ENCODE measurements around the gene NOL4L. TPM values are rescaled to one million over a fixed set of nuclear protein-coding genes. Genes with fewer than 3 reads are reported as not detected.
A peak's percentile ranks its signal among the peaks of the same experiment; 100 is the strongest.

NOL4L gene
- total and polyA plus RNA-seq, 2 donors (not counting 3 experiments of a cell fraction or from before 2014, with no cell fraction given): 55.2 to 79.6 TPM

DNA sequence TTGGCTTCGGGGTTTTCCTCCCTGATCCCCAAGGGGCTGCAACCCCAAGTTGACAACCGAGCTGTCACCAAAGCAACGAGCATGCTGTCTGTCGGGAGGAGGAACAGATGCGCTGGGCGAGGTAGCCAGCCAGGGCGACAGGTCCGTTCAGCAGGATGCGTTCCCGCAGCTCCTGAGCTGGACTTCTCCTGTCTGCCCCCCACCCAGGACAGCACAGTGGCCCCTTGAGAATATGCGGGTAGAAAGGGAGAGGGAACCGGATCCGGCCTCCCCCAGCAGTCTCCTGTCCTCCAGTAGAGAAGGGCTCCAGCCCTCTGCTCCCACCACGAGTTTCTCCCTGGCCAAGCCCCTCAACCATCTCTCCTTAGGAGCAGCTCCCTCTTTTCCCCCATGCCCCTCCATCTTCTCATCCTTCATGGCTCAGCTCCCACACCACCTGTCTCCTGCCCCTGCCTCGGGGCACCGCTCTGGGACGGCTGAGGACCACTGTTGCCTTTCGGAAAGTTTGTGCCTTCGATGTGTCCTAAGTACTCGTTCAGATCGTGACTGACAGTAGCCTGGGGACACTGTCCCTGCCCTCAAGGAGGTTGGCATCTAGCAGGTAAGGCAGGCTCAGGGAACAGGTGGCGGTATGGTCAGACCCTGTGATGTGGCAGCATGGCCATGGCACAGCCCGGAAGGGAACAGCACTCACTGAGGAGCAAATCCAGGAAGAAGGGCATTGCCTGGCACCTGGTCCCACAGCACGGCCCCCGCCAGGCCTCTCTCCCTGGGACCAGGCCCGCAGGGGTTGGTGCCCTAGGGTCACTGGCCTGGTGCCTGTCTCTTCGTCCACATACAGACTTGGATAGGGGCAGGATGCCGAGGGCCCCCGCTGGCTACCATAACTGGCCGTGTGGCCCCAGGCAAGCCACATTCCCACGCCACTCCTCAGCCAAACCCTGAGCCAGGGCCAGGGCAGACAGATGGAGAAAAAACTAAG lies 130.7 kb downstream of the NOL4L start:
- DNase-seq (ENCODE audit: low read depth, low spot score) (no peak), FAIRE-seq (no peak)
- intact Hi-C loops (cut with micrococcal nuclease): no loop called here
- dilution Hi-C loops (cut with MboI; ENCODE audit: extremely low pct_ligation_motif_present, low sequenced_read_pairs): no loop called here
- Histone ChIP-seq H3K27me3 (ENCODE audit: control insufficient read depth in 2 of 2, insufficient read depth in 2 of 2, low read length in 2 of 2) (no peaks in the 10 kb centered on the region), H3K4me1 (ENCODE audit: control insufficient read depth, extremely low read depth, insufficient read depth, low read length) (peaks cover 20% of the 10 kb centered on the region), H2AFZ (ENCODE audit: low read depth, low read length) (no peak overlapping the region), H3K27ac (ENCODE audit: insufficient read depth, low read depth, low read length) (no peak overlapping the region), H3K9me3 (replicated peaks; ENCODE audit: control insufficient read depth, insufficient read depth, low read length) (no peaks in the 10 kb centered on the region), H3K79me2 (ENCODE audit: control insufficient read depth, insufficient read depth, low read length) (peaks cover 79% of the 10 kb centered on the region), H3K36me3 (ENCODE audit: control insufficient read depth in 2 of 2, extremely low read depth in 1 of 2, insufficient read depth in 2 of 2, low read length in 2 of 2) (peaks cover 28 to 64% of the 10 kb centered on the region in 2 experiments), H3K4me3 (replicated peaks in 1 of 3; ENCODE audit: insufficient read depth in 1 of 3, low read depth in 1 of 3, low read length in 3 of 3) (no peak overlapping the region), H3K4me2 (ENCODE audit: insufficient read depth, low read length) (no peak overlapping the region), H3K9me1 (replicated peaks; ENCODE audit: control insufficient read depth, extremely low read depth, insufficient read depth, low read length) (no peaks in the 10 kb centered on the region), H3K9ac (replicated peaks; ENCODE audit: extremely low read depth, insufficient read depth, low read length) (no peak overlapping the region), H4K20me1 (replicated peaks; ENCODE audit: control insufficient read depth, extremely low read depth, insufficient read depth, low read length) (no peaks in the 10 kb centered on the region)
- ChIA-PET POLR2A (no interaction called here), CTCF (interaction anchor here (1.0 to 4.4 kb wide), 4 partner anchors 11 to 30 kb away, joined by 3 to 22 read pairs (median 4); no protein-coding TSS in a partner anchor)
- BruUV-seq (replicated peaks): no TSS peak
- peak; percentile 17 for TF ChIP-seq POLR2AphosphoS5 (IDR thresholded peaks at IDR 0.05; ENCODE audit: insufficient read depth, low read depth, low read length)
- no peak for TF ChIP-seq GATA2 (IDR thresholded peaks at IDR 0.05; ENCODE audit: insufficient read depth, insufficient read length, low read depth, low read length)

DNA sequence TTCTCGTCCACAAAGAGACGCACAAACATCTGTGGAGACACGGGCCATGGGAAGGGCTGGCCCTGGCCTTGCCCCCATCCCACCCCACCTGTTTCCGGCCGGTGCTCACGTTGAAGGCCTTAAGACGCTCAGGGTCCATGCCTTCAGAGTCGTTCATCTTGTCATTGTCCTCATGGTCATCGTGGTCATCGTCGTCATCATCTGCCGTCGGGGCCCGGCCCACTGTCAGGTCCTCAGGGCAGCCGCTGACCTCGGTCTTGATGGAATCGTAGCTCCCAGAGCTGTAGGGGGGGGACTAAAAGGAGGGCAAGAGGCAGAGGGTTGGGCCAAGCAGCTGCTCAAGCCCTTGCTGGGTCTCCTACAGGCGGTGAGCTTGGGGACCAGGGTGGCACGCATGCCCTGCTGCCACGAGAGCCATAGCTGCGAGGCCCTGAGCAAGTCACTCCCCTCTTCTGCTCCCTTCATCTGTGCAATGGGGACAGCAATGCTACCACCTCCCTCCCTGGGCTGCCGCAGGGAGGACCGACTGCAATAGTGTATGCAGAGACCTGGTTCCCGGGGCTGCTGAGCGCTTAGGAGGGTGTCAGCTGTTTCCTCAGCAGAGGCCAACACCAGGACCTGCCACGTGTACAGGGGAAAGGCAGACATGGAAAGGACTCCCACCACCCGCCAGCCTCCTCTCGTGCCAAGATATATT lies 131.5 kb downstream of the NOL4L start:
- intact Hi-C loops (cut with micrococcal nuclease): no loop called here
- CTCF ChIA-PET: interaction anchor here (1.5 kb wide), 1 partner anchor 10 kb away, joined by 4 read pairs; no protein-coding TSS in a partner anchor
- no TSS peak for BruUV-seq (replicated peaks)

More for the DNA sequence above, 131.5 kb downstream of the NOL4L start:
- no peak for DNase-seq (ENCODE audit: low read depth, low spot score)
- Histone ChIP-seq H3K9me3 (replicated peaks; ENCODE audit: control insufficient read depth, insufficient read depth, low read length) (no peaks in the 10 kb centered on the region), H2AFZ (ENCODE audit: low read depth, low read length) (no peak overlapping the region), H3K36me3 (ENCODE audit: control insufficient read depth in 2 of 2, extremely low read depth in 1 of 2, insufficient read depth in 2 of 2, low read length in 2 of 2) (peaks cover 28 to 71% of the 10 kb centered on the region in 2 experiments), H3K79me2 (ENCODE audit: control insufficient read depth, insufficient read depth, low read length) (peaks cover 70% of the 10 kb centered on the region), H3K9me1 (replicated peaks; ENCODE audit: control insufficient read depth, extremely low read depth, insufficient read depth, low read length) (no peaks in the 10 kb centered on the region), H3K9ac (replicated peaks; ENCODE audit: extremely low read depth, insufficient read depth, low read length) (no peak overlapping the region), H3K4me2 (ENCODE audit: insufficient read depth, low read length) (no peak overlapping the region), H3K27me3 (ENCODE audit: control insufficient read depth in 2 of 2, insufficient read depth in 2 of 2, low read length in 2 of 2) (no peaks in the 10 kb centered on the region), H3K4me3 (replicated peaks in 1 of 3; ENCODE audit: insufficient read depth in 1 of 3, low read depth in 1 of 3, low read length in 3 of 3) (no peak overlapping the region), H4K20me1 (replicated peaks; ENCODE audit: control insufficient read depth, extremely low read depth, insufficient read depth, low read length) (no peaks in the 10 kb centered on the region), H3K4me1 (ENCODE audit: control insufficient read depth, extremely low read depth, insufficient read depth, low read length) (peaks cover 17% of the 10 kb centered on the region), H3K27ac (ENCODE audit: insufficient read depth, low read depth, low read length) (no peak overlapping the region)
- dilution Hi-C loops (cut with MboI; ENCODE audit: extremely low pct_ligation_motif_present, low sequenced_read_pairs): no loop called here
- POLR2A ChIA-PET: no interaction called here
- TF ChIP-seq, protein P1, sequence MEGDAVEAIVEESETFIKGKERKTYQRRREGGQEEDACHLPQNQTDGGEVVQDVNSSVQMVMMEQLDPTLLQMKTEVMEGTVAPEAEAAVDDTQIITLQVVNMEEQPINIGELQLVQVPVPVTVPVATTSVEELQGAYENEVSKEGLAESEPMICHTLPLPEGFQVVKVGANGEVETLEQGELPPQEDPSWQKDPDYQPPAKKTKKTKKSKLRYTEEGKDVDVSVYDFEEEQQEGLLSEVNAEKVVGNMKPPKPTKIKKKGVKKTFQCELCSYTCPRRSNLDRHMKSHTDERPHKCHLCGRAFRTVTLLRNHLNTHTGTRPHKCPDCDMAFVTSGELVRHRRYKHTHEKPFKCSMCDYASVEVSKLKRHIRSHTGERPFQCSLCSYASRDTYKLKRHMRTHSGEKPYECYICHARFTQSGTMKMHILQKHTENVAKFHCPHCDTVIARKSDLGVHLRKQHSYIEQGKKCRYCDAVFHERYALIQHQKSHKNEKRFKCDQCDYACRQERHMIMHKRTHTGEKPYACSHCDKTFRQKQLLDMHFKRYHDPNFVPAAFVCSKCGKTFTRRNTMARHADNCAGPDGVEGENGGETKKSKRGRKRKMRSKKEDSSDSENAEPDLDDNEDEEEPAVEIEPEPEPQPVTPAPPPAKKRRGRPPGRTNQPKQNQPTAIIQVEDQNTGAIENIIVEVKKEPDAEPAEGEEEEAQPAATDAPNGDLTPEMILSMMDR (IDR thresholded peaks at IDR 0.05; ENCODE audit: extremely low read depth in 1 of 2, insufficient read depth in 1 of 2, low read depth in 1 of 2, low read length in 2 of 2): no peak
- TF ChIP-seq POLR2AphosphoS5 (IDR thresholded peaks at IDR 0.05; ENCODE audit: insufficient read depth, low read depth, low read length) (peak; percentile 2), POLR2A (IDR thresholded peaks at IDR 0.05; ENCODE audit: low read depth, low read length) (no peak), JUN (IDR thresholded peaks at IDR 0.05; ENCODE audit: borderline replicate concordance, insufficient read depth, insufficient read length, low read depth) (no peak)
- FAIRE-seq: no peak

Data from endothelial cell of umbilical vein (primary cell).